Osteoblast (primary cell): ENCODE data around the gene EPHA8. TPM values are rescaled to one million over a fixed set of nuclear protein-coding genes. Genes with fewer than 3 reads are reported as not detected.

Experiments
- DNase-seq: peaks from one replicate; pipeline ENCODE4 v3.0.0; 2011; ENCODE audit warnings: low spot score, mixed read lengths; ENCODE audit not compliant: insufficient read length; ENCODE audit errors: missing footprints
- H2AFZ ChIP-seq: 2 replicates; pipeline ENCODE4 v1.6.0; 2011; ENCODE audit warnings: mild to moderate bottlenecking, low read length
- H3K27ac ChIP-seq: 2 replicates; pipeline ENCODE4 v1.5.1; 2011; ENCODE audit warnings: mild to moderate bottlenecking, low read depth, low read length, moderate library complexity
- H3K27me3 ChIP-seq: 2 replicates; pipeline ENCODE4 v1.6.0; 2012; ENCODE audit warnings: mild to moderate bottlenecking, control low read depth, inconsistent platforms, low read length, moderate library complexity; ENCODE audit not compliant: insufficient read depth
- H3K36me3 ChIP-seq: 2 replicates; pipeline ENCODE4 v1.5.1; 2011; ENCODE audit warnings: mild to moderate bottlenecking, low read length, control low read depth, moderate library complexity; ENCODE audit not compliant: insufficient read depth
- H3K4me1 ChIP-seq: 2 replicates; pipeline ENCODE4 v1.5.1; 2011; ENCODE audit warnings: mild to moderate bottlenecking, low read length, control low read depth, moderate library complexity; ENCODE audit not compliant: insufficient read depth
- H3K4me2 ChIP-seq: 2 replicates; pipeline ENCODE4 v1.6.0; 2011; ENCODE audit warnings: mild to moderate bottlenecking, low read length; ENCODE audit not compliant: insufficient read depth
- H3K4me3 ChIP-seq: fragments of 200-600 bp; sonication (generic); 3 replicates; pipeline ENCODE4 v1.5.1; 2012; ENCODE audit warnings: mild to moderate bottlenecking, low read length, inconsistent platforms; ENCODE audit not compliant: insufficient read depth
- H3K79me2 ChIP-seq: 2 replicates; pipeline ENCODE4 v1.6.0; 2012; ENCODE audit warnings: mild to moderate bottlenecking, low read length, control low read depth, inconsistent platforms; ENCODE audit not compliant: insufficient read depth
- H3K9me3 ChIP-seq: 2 replicates; pipeline ENCODE4 v1.5.1; 2011; ENCODE audit warnings: low read depth, low read length, control low read depth
- H4K20me1 ChIP-seq: 2 replicates; pipeline ENCODE4 v1.6.0; 2012; ENCODE audit warnings: mild to moderate bottlenecking, low read length, control low read depth; ENCODE audit not compliant: insufficient read depth
- CTCF ChIP-seq: IDR thresholded peaks from 2 replicates; pipeline ENCODE4 v1.5.1; 2011; ENCODE audit warnings: mild to moderate bottlenecking, low read depth, low read length, moderate library complexity; ENCODE audit errors: extremely low read depth
- total RNA-seq: library from RNA; depleted of rRNA; stranded (reverse); fragments of >200 nt; gene quantifications from 2 replicates; pipeline ENCODE4 v1.2.3, GENCODE V29; 2012

Gene EPHA8
- total RNA-seq, 1 donor, result not detected

DNA sequence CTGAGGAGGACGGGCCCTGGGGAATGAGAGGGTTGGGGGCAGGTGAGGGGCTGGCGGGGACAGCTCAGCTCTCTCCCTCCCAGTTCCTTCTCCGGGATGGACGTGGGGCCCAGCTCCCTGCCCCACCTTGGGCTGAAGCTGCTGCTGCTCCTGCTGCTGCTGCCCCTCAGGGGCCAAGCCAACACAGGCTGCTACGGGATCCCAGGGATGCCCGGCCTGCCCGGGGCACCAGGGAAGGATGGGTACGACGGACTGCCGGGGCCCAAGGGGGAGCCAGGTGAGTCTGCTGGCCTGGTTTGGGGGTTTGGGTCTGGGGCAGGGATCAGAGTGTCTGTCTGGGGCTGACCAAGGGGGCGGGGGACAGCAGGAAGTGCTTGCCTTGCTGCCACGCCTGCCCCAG is 80.6 kb downstream of the EPHA8 start:
- H3K4me2 ChIP-seq, result no peak overlapping the region
- H3K9me3 ChIP-seq, result no peaks in the 10 kb centered on the region
- H3K27ac ChIP-seq, result no peak overlapping the region
- no peak overlapping the region for H2AFZ ChIP-seq
- H3K4me1 ChIP-seq, result no peaks in the 10 kb centered on the region
- no peaks in the 10 kb centered on the region for H3K36me3 ChIP-seq
- TF ChIP-seq CTCF, result no peak
- H3K79me2 ChIP-seq, result no peaks in the 10 kb centered on the region
- peaks cover 2% of the 10 kb centered on the region for H4K20me1 ChIP-seq
- peaks cover 3% of the 10 kb centered on the region for H3K27me3 ChIP-seq
- H3K4me3 ChIP-seq, result no peak overlapping the region
- DNase-seq, result peak; percentile 34

- peaks cover 12% of the 10 kb centered on the region for H3K27me3 ChIP-seq
- no peak overlapping the region for H3K4me3 ChIP-seq
- H3K9me3 ChIP-seq, result no peaks in the 10 kb centered on the region
- TF ChIP-seq CTCF, result no peak
- H3K4me2 ChIP-seq, result no peak overlapping the region
- no peaks in the 10 kb centered on the region for H3K4me1 ChIP-seq
- DNase-seq, result peak; percentile 75
- H2AFZ ChIP-seq, result no peak overlapping the region
- H4K20me1 ChIP-seq, result peaks cover 2% of the 10 kb centered on the region
- H3K79me2 ChIP-seq, result no peaks in the 10 kb centered on the region
- no peaks in the 10 kb centered on the region for H3K36me3 ChIP-seq
- no peak overlapping the region for H3K27ac ChIP-seq
Observed at GRCh38 chr1:22645931-22646330, 82.6 kb downstream of the EPHA8 start.

DNA sequence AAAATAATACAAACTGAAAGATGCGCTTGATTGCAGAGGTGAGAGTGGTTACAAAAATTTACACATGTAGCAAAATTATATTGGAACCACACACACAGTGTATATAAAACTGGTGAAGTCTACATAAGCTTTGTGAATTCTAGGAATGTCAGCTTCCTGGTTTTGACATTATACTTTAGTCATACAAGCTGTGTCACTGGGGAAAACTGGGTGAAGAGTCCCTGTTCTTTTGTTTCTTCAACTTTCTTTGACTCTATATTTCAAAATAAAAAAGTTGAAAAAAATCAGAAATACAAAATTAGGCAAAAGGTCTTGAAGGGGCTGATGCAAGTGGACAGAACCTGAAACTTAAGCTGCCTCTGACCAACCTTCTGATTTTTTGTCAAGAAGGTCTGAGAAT is 83.1 kb downstream of the EPHA8 start:
- Histone ChIP-seq H3K27ac (no peak overlapping the region), H3K79me2 (no peaks in the 10 kb centered on the region), H3K9me3 (no peaks in the 10 kb centered on the region), H3K4me2 (no peak overlapping the region), H2AFZ (no peak overlapping the region), H4K20me1 (peaks cover 2% of the 10 kb centered on the region), H3K4me1 (no peaks in the 10 kb centered on the region), H3K27me3 (peaks cover 14% of the 10 kb centered on the region), H3K36me3 (no peaks in the 10 kb centered on the region), H3K4me3 (no peak overlapping the region)
- peak; percentile 88 for DNase-seq
- no peak for TF ChIP-seq CTCF

DNA sequence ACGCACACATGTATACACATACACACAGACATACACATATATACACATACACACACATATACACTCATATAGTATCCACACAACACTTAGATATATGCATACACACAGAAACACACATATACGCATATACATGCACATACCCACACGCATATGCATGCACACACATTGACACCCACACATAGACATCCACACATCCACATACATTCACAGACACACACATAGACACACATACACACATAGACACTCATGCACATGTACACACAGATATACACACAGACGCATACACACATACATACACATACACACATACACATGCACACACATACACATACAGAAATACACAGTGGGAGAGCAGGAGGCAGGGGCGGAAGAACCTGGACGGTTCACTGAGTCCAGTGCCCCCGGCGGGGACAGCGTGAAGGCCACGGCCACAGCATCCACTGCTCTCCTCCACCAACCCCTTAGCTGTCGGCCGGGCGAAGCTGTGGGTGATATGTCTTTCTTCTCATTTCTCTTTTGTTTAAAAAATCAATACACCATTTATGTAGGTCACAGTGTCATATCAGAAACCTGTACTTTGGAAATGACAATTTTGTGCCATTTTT is 86.9 kb downstream of the EPHA8 start:
- Histone ChIP-seq H3K27ac (no peak overlapping the region), H3K9me3 (no peaks in the 10 kb centered on the region), H3K79me2 (no peaks in the 10 kb centered on the region), H3K4me2 (no peak overlapping the region), H4K20me1 (no peaks in the 10 kb centered on the region), H3K4me3 (no peak overlapping the region), H3K36me3 (no peaks in the 10 kb centered on the region), H3K27me3 (peaks cover 35% of the 10 kb centered on the region), H2AFZ (no peak overlapping the region), H3K4me1 (no peaks in the 10 kb centered on the region)
- DNase-seq, result no peak
- TF ChIP-seq CTCF, result no peak
